Subcutaneous adipose tissue (tissue), 4 donors: Measurements from ENCODE around the gene GDPD1. TPM values are rescaled to one million over a fixed set of nuclear protein-coding genes. Genes with fewer than 3 reads are reported as not detected.

ENCODE experiments used
- CTCF ChIP-seq: fragments of 450-650 bp; IDR thresholded peaks from one replicate; pipeline ENCODE4 v1.5.1; 2016; ENCODE audit warnings: low read depth, mild to moderate bottlenecking, control low read depth, antibody characterized with exemption, moderate library complexity
- total RNA-seq, 4 donors: library from RNA; depleted of rRNA; stranded (reverse); fragments of >200 nt; gene quantifications; one replicate each; pipeline ENCODE4 v1.1.0, GENCODE V29; 2016

The GDPD1 gene
- total RNA-seq, 4 donors from 2014 or later, result 0.94 to 4.0 (median 3.3) TPM

- no peak for TF ChIP-seq CTCF
Measured at GRCh38 chr17:59254742-59255141, 34.4 kb downstream of the GDPD1 start.

- TF ChIP-seq CTCF, result no peak
Measured at GRCh38 chr17:59257101-59257500, 36.8 kb downstream of the GDPD1 start.

- no peak for TF ChIP-seq CTCF
Measured at GRCh38 chr17:59260722-59261121, 40.4 kb downstream of the GDPD1 start.

- no peak for TF ChIP-seq CTCF
Measured at GRCh38 chr17:59266745-59267144, 46.4 kb downstream of the GDPD1 start.

GRCh38 chr17:59267776-59268175 lies 47.5 kb downstream of the GDPD1 start:
- TF ChIP-seq CTCF, result no peak

- no peak for TF ChIP-seq CTCF
Measured at GRCh38 chr17:59275618-59276017, 55.3 kb downstream of the GDPD1 start.

GRCh38 chr17:59277031-59277430 lies 56.7 kb downstream of the GDPD1 start:
- no peak for TF ChIP-seq CTCF
